HG03342 (cell line): ENCODE results near the gene P4HB.

Source experiments
- ATAC-seq: cut with Tn5 transposase; IDR thresholded peaks from one replicate; pipeline ENCODE4 v1.9.1; 2021; ENCODE audit warnings: mild to moderate bottlenecking, moderate library complexity; ENCODE audit not compliant: unreplicated experiment

The P4HB gene

DNA sequence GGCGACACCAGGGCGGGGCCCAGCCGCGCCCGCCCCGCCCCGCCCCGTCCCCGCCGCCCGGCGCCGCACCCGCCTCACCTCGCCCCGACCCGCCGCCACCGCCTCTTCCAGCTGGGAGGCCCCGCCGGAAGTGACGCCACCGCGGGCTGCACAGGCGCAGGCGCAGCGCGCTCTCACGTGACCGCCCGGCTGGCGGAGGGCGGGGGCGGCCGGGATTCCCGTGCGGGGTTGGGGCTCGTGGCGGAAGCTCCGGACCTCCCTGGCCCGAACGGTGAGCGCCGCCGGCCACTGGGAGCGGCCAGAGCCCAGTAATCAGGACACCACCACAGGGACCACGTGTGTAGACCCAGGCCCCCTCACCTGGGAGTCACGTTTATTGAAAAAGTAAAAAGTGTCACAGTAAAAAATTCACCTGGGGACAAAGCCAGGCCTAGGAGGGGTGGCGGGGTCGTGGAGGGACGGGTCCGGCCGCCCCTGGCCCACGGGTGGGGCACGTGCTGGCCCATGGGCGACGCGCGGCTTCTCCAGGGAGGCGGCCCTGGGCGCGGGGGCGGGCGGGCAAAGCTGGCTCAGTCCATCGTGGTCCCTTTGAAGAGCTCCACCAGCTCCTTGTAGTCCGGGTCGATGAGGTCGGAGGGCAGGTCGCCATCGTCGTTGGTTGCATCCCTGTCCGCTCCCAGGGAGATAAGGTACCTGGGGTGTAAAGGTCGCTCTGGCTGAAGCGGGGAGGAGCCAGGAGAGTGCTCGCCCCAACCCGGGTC is 27.0 kb downstream of the P4HB start, which contains the start of gene MCRIP1:
MCRIP1 (minus strand) TSS at position 132 of the 761 bp plus-strand sequence. CDS start 8,785 bp downstream, outside the sequence.
- ATAC-seq: peak; percentile 68

DNA sequence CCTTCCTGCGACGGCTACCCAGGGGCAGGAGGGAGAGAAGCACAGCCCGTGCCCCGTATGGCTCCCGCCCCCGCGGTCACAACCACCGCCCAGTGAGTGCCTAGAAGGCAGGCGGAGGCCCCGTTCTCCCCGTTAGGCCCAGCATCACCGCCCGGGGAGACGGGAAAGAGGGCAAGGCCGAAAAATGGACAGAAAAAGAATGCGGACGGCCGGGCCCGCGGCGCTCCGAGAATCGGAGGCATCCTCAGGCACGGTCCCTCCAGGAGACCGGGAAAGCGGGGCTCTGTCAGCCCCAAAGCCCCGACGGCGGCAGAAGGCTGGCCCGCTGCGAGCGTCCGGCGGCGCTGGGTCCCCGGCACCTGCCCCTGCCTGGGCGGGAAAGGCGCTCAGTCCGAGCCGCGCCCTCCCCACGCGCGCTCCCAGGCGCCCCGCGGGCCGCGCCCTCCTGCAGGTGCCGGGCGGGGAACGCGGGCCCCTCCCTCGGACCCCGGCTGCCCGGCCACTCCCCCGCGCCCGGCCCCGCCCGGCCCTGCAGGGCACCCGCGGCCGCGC is 27.7 kb downstream of the P4HB start:
- peak; percentile 53 for ATAC-seq

DNA sequence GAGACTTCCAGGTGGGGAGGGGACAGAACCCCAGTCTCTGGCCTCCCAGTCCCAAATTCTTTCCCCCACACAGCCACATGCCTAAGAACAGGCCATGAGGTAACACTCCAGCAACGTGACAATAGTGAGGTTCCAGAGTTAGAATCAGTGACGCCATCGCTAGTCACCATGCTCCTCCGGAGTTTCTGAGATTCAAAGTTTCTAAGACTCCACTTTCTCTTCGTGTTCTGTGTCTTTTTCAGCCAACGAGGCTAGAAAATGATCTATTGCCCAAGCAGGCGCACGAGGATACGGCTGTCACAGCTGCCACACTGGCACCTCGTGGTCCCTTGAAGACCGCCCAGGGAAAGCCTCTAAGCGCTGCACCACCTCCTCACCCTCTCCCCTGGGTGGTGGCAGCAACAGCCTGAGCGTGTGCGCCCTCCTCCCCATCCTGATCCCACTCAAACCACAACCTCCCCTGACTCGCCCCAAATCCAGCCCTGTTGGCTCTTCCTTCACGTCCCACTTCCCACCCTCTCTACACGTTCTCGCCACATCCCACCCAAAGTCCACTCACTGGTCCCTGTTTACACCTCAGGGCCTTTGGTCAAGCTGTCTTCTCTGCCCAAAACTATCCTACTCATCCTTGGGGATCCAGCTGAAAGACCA is 28.3 kb downstream of the P4HB start:
- ATAC-seq: no peak

GRCh38 chr17:81831563-81831956 is 28.8 kb downstream of the P4HB start:
- no peak for ATAC-seq

- no peak for ATAC-seq
Measured at GRCh38 chr17:81829858-81830257, 30.5 kb downstream of the P4HB start.

GRCh38 chr17:81828656-81829055 is 31.7 kb downstream of the P4HB start:
- ATAC-seq: no peak

DNA sequence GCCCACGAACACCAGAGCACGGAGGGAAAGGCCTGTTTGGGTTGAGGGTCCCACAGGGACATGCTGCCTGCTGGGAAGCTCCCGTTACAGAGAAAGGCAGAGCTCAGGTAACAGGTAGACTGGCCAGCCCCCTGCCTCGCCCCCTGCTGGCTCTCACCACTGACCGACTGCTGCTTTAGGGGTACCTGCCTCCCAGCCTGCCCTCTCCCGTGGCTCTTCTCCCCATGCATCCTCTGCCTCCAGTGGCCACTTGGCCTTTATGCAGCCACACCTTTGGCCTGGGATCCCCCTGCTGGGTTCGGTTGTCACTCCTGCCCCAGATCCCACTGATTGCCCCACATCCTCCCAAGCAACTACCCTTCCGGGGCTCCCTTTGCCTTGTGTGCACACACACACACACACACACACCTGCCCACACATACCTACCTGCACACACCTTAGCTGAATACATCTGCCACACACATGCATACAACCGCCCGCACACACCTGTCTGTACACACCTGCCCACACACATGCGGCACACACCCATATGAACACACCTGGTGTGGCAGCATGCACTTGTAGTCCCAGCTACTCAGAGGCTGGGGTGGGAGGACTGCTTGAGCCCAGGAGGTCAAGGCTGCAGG is 34.4 kb downstream of the P4HB start:
- no peak for ATAC-seq

DNA sequence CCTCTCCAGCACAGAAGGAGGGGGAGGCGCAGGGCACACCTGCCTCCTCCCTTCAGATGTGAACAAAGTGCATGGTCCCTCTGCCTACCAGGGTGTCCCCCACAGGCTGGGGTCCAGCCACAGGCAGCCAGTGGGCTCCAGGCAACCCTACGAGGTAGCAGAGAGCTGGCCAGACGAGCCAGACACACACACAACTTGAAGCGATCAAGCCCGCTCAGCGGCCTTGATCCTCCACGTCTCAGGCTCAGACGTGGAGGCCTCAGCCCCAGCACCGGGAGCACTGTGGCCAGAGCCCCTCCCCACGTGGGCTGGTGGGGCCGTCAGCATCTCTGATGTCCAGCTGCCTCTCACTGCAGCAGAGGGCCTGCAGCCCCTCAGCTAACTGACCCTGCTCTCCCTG is 35.7 kb downstream of the P4HB start:
- ATAC-seq: no peak

GRCh38 chr17:81823820-81824550 is 36.4 kb downstream of the P4HB start:
- ATAC-seq: no peak

GRCh38 chr17:81822996-81823819 is 37.1 kb downstream of the P4HB start:
- ATAC-seq: no peak

- ATAC-seq: no peak
Measured at GRCh38 chr17:81822312-81822637, 38.1 kb downstream of the P4HB start.

- ATAC-seq: no peak
Measured at GRCh38 chr17:81821603-81822311, 38.6 kb downstream of the P4HB start.

GRCh38 chr17:81821147-81821546 is 39.2 kb downstream of the P4HB start:
- no peak for ATAC-seq

DNA sequence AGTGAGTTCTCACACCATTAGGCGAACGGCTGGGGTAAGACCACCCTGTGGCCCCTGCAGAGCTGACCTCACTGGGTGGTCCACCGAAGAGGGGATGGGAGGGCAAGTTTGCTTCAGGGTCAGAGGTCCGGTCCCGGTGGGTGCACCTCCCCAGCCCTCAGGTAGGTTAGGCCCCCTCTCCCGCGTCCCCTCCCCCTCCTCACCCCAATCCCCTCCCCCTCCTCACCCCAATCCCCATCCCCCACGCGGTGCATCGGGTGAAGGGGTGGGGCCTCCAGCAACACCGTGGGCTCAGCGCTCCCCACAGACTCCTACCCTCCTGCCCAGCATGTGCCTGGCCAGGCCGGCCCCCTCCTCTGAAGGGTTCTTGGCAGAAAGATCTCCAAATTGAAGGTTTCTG is 40.6 kb downstream of the P4HB start:
- no peak for ATAC-seq

- no peak for ATAC-seq
Measured at GRCh38 chr17:81817758-81818147, 42.6 kb downstream of the P4HB start.

DNA sequence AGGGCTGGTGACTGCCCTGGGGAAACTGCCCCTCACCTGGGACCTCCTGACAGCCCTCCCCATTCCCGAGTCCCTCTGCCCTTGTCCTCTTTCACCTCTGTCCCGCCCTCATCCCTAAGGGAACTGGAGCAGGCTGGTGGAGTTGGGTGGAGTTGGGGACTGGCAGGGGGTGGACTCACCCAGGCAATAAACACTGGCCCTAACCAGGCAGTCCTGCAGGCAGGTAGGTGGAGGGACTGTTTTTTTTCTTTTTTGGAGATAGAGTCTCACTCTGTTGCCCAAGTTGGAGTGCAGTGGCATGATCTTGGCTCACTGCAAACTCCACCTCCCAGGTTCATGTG is 44.7 kb downstream of the P4HB start:
- ATAC-seq: no peak

GRCh38 chr17:81814748-81815645 is 45.3 kb downstream of the P4HB start:
- no peak for ATAC-seq

DNA sequence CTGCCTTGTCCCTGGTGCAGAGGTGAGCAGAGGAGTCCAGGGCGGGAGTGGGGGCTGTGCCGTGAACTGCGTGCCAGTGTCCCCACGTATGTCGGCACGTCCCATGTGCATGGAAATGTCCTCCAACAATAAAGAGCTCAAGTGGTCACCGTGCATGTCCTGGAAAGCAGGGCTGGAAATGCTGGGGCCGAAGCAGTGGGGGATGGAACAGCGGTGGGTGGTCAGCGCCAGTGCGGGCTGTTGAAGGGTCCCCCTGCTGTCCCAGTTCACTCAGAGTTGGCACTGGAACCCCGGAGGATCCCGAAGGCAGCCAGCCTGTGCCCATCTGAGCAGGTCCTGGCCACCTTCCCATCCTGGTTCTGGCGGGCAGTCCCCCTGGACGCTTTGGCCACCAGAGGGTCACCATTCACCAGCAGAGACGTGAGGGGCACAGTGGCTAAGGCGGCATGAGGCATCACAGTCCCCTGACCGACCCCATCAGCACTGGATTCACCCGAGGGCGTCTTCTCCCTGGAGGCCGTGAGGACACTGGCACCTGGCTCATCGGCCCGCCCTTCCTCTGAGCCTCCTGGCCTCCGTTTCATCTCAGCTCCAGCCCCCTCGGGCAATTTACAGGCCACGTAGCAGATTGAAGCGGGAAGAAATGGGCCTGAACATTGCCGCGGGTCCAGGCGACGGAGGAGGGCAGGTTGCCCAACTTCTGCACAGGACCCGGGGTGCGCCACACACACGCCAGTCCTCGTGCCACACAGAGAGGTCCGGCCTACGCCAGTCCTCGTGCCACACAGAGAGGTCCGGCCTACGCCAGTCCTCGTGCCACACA is 46.3 kb downstream of the P4HB start:
- ATAC-seq: no peak
